Hypothalamus (tissue), 51 donors: ENCODE results near the gene TSPAN11.

Experiments used
- DNase-seq, 51 donors: peaks; one replicate each; lab custom pipeline; 2025; lab: John Stamatoyannopoulos, UW

Gene TSPAN11

GRCh38 chr12:30976206-30976605, 49.7 kb downstream of the TSPAN11 start:
- no peak for DNase-seq

- peak in 1 of 51 donors; percentile 15 for DNase-seq
These were observed 50.6 kb downstream of the TSPAN11 start for GRCh38 chr12:30977124-30977523.

- no peak for DNase-seq
These were observed 51.2 kb downstream of the TSPAN11 start for GRCh38 chr12:30977537-30978349.

GRCh38 chr12:30978639-30979038, 52.1 kb downstream of the TSPAN11 start:
- no peak for DNase-seq

GRCh38 chr12:30979371-30980259, 53.1 kb downstream of the TSPAN11 start:
- peak in 1 of 51 donors; percentile 47 for DNase-seq

- DNase-seq = peak in 25 of 51 donors; percentile 9 to 72 (median 39)
These were observed 54.6 kb downstream of the TSPAN11 start for GRCh38 chr12:30980955-30981662.

- no peak for DNase-seq
These were observed 55.9 kb downstream of the TSPAN11 start for GRCh38 chr12:30982413-30982812.

- peak in 44 of 51 donors; percentile 9 to 77 (median 48) for DNase-seq
These were observed 59.4 kb downstream of the TSPAN11 start for GRCh38 chr12:30985814-30986452.

- DNase-seq = no peak
These were observed 61.5 kb downstream of the TSPAN11 start for GRCh38 chr12:30988086-30988485.

GRCh38 chr12:30988646-30989286, 62.2 kb downstream of the TSPAN11 start:
- DNase-seq = no peak

GRCh38 chr12:30989754-30990153, 63.2 kb downstream of the TSPAN11 start:
- peak in 2 of 51 donors; percentile 6 to 14 for DNase-seq

GRCh38 chr12:30990316-30990715, 63.8 kb downstream of the TSPAN11 start:
- no peak for DNase-seq

GRCh38 chr12:30990776-30991175, 64.2 kb downstream of the TSPAN11 start:
- no peak for DNase-seq

GRCh38 chr12:30991466-30991865, 64.9 kb downstream of the TSPAN11 start:
- no peak for DNase-seq

- DNase-seq = no peak
These were observed 65.8 kb downstream of the TSPAN11 start for GRCh38 chr12:30992381-30992780.

- no peak for DNase-seq
These were observed 67.2 kb downstream of the TSPAN11 start for GRCh38 chr12:30993766-30994165.

- DNase-seq = no peak
These were observed 67.7 kb downstream of the TSPAN11 start for GRCh38 chr12:30994274-30994673.

GRCh38 chr12:30996255-30996654, 69.7 kb downstream of the TSPAN11 start:
- DNase-seq = no peak

GRCh38 chr12:30996752-30997151, 70.2 kb downstream of the TSPAN11 start:
- no peak for DNase-seq
